ENCODE results near the gene FLYWCH1. TPM values are rescaled to one million over a fixed set of nuclear protein-coding genes. Genes with fewer than 3 reads are reported as not detected.

Gene FLYWCH1
- total RNA-seq, 1 experiment from 2014 or later, result 12.5 TPM

- no peak overlapping the region for H2BK20ac ChIP-seq (ENCODE audit: low read depth, low read length, poor library complexity, severe bottlenecking)
- TF ChIP-seq CTCF (conservative IDR thresholded peaks at IDR 0.05), result no peak
- H3K9me3 ChIP-seq (ENCODE audit: control insufficient read depth, low read depth, low read length), result no peaks in the 10 kb centered on the region
- no peak overlapping the region for H3K4ac ChIP-seq (ENCODE audit: low read depth, low read length)
- H2BK15ac ChIP-seq (ENCODE audit: low read depth, low read length), result no peak overlapping the region
- no peaks in the 10 kb centered on the region; the same call in 1 of the 2 replicates for H3K79me2 ChIP-seq (ENCODE audit: insufficient read depth, low read length)
- no peak overlapping the region for H2AFZ ChIP-seq (ENCODE audit: low read length)
- WGBS (ENCODE audit: extremely low coverage, insufficient read length, low lambda C conversion rate), result no CpG with 5 or more reads among the region's 5 CpGs
- H3K36me3 Mint-ChIP-seq (ENCODE audit: insufficient read depth in 1 of 3, low read depth in 3 of 3), result peaks cover 3 to 9% (median 8%) of the 10 kb centered on the region in 3 experiments
- DNase-seq, result no peak
- H3T11ph ChIP-seq (ENCODE audit: low read length), result no peak overlapping the region
- no peaks in the 10 kb centered on the region for H4K20me1 ChIP-seq (ENCODE audit: control insufficient read depth, insufficient read depth, insufficient read length)
- H3K23ac ChIP-seq (ENCODE audit: insufficient read length, low read depth, low read length), result no peak overlapping the region
- no peak overlapping the region for H3K4me2 ChIP-seq (ENCODE audit: insufficient read depth, insufficient read length, low read length)
- H3K18ac ChIP-seq (ENCODE audit: insufficient read length, low read depth, low read length), result no peak overlapping the region
- no peak overlapping the region for H4K8ac ChIP-seq (replicated peaks; ENCODE audit: insufficient read length, low read depth, low read length)
- H3K27me3 Mint-ChIP-seq (ENCODE audit: low read depth), result peaks cover 20% of the 10 kb centered on the region
- H3K56ac ChIP-seq (ENCODE audit: insufficient read length, low read depth, low read length), result no peak overlapping the region
- H3K9ac ChIP-seq (ENCODE audit: extremely low read depth, insufficient read length, low read length), result no peak overlapping the region
- H3K79me1 ChIP-seq (ENCODE audit: insufficient read depth, low read depth, low read length, poor library complexity, severe bottlenecking), result no peaks in the 10 kb centered on the region
- H3K14ac ChIP-seq (ENCODE audit: insufficient read depth, low read length), result no peak overlapping the region
- no peak overlapping the region for H2BK12ac ChIP-seq (ENCODE audit: insufficient read length, low read depth, low read length)
- H2AK5ac ChIP-seq (ENCODE audit: insufficient read length, low read length), result no peak overlapping the region
- no peak overlapping the region for H2BK120ac ChIP-seq (ENCODE audit: low read depth, low read length, poor library complexity, severe bottlenecking)
- no peak overlapping the region for H2BK5ac ChIP-seq (ENCODE audit: insufficient read length, low read length)
- H3K27ac ChIP-seq (ENCODE audit: insufficient read length, low read depth, low read length), result no peak overlapping the region
- H3K27me3 ChIP-seq (ENCODE audit: insufficient read depth, low read length), result peaks cover 3% of the 10 kb centered on the region; the same call in 1 of the 2 replicates
- peaks cover 3% of the 10 kb centered on the region; the same call in 1 of the 2 replicates for H3K4me1 ChIP-seq (ENCODE audit: insufficient read depth, low read length)
- peak overlapping the region in 1 of 2 experiments; percentile 46; a peak in 2 of 5 replicates for H3K4me3 Mint-ChIP-seq
- H4K5ac ChIP-seq (ENCODE audit: insufficient read length, low read depth, low read length), result no peak overlapping the region
- H3K9me3 Mint-ChIP-seq, result peaks cover 9 to 10% of the 10 kb centered on the region in 2 experiments
- H4K91ac ChIP-seq (ENCODE audit: insufficient read length, low read depth, low read length), result no peak overlapping the region
- peaks cover 5% of the 10 kb centered on the region for H3K23me2 ChIP-seq (ENCODE audit: insufficient read length, low read depth, low read length, poor library complexity, severe bottlenecking)
- H3K4me1 Mint-ChIP-seq, result peaks cover 14 to 21% of the 10 kb centered on the region in 2 experiments
- no peak overlapping the region for H3K27ac Mint-ChIP-seq
These were observed 1.2 kb upstream of the FLYWCH1 start for GRCh38 chr16:2910441-2910969.

Measured in H9 (cell line).